Bladder microvascular endothelial cell (primary cell): ENCODE data around the gene ASB1. TPM values are rescaled to one million over a fixed set of nuclear protein-coding genes. Genes with fewer than 3 reads are reported as not detected.

Experiments
- total RNA-seq: library from RNA; depleted of rRNA; stranded (reverse); fragments of >200 nt; gene quantifications from 2 replicates; pipeline ENCODE4 v1.2.3, GENCODE V29; 2014

Gene ASB1
- total RNA-seq: 4.4 and 15.2 TPM in 2 replicates

GRCh38 chr2:238426568-238427434 lies at the start of gene ASB1:
TSS of gene ASB1 (plus strand) at chr2:238426927. CDS start at chr2:238427071, 144 bp downstream.

Other genes with a start within 250 kb of the ASB1 start
- 19.4 and 34.5 TPM in 2 replicates for gene ILKAP, start 223.2 kb upstream of the ASB1 start, total RNA-seq
- 1.1 and 2.3 TPM in 2 replicates for gene HES6, start 186.9 kb upstream of the ASB1 start, total RNA-seq
- gene PER2, start 138.3 kb upstream of the ASB1 start, total RNA-seq: 0.97 and 3.1 TPM in 2 replicates
- 6.6 and 7.8 TPM in 2 replicates for gene TRAF3IP1, start 106.4 kb upstream of the ASB1 start, total RNA-seq